Muscle layer of duodenum (tissue), 2 donors: ENCODE results near the gene KCNK17.

Source experiments
- H3K27ac ChIP-seq: one replicate; pipeline ENCODE4 v1.7.0; 2013; ENCODE audit warnings: mild to moderate bottlenecking, low read length
- H3K27me3 ChIP-seq: one replicate; pipeline ENCODE4 v1.7.0; 2013; ENCODE audit warnings: low read depth, mild to moderate bottlenecking, control low read depth, low read length
- H3K36me3 ChIP-seq, 2 donors: one replicate each; pipeline ENCODE4 v1.7.0; 2013; ENCODE audit warnings: low read length in 2 of 2, control low read depth in 1 of 2, mild to moderate bottlenecking in 1 of 2; ENCODE audit not compliant: insufficient read depth in 2 of 2, control insufficient read depth in 1 of 2
- H3K4me1 ChIP-seq, 2 donors: one replicate each; pipeline ENCODE4 v1.7.0; 2013; ENCODE audit warnings: low read length in 2 of 2, mild to moderate bottlenecking in 2 of 2, control low read depth in 1 of 2, moderate library complexity in 1 of 2; ENCODE audit not compliant: insufficient read depth in 2 of 2, control insufficient read depth in 1 of 2
- H3K4me3 ChIP-seq, 2 donors: one replicate each; pipeline ENCODE4 v1.7.0; 2013; ENCODE audit warnings: low read length in 2 of 2, low read depth in 1 of 2, mild to moderate bottlenecking in 1 of 2
- H3K9me3 ChIP-seq, 2 donors: one replicate each; pipeline ENCODE4 v1.7.0; 2013; ENCODE audit warnings: low read length in 2 of 2, control low read depth in 1 of 2, mild to moderate bottlenecking in 1 of 2; ENCODE audit not compliant: control insufficient read depth in 1 of 2
- donor health status: healthy.

KCNK17 gene

DNA sequence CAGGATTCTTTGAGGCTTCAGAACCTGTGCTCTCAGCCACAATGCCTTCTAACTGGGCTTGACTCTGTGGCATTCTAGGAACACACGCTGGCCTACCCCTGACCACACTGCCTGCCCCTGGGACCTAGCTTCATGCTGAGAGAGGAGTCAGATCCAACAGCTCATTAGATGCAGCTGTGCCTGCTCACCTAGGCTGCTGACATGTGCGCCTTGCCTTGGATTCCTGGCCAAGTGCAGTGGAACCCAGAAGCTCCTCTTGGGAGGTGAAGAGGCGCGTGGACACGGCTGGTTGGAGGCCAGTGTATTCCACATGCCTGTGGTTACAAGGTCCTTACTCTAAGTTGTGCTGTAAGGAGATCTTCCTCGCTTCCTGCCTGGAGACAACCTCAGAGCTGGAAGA lies 33.0 kb upstream of the KCNK17 start:
- Histone ChIP-seq H3K36me3 (no peaks in the 10 kb centered on the region), H3K27ac (no peak overlapping the region), H3K27me3 (no peaks in the 10 kb centered on the region), H3K4me1 (no peaks in the 10 kb centered on the region), H3K9me3 (no peaks in the 10 kb centered on the region), H3K4me3 (no peak overlapping the region)

DNA sequence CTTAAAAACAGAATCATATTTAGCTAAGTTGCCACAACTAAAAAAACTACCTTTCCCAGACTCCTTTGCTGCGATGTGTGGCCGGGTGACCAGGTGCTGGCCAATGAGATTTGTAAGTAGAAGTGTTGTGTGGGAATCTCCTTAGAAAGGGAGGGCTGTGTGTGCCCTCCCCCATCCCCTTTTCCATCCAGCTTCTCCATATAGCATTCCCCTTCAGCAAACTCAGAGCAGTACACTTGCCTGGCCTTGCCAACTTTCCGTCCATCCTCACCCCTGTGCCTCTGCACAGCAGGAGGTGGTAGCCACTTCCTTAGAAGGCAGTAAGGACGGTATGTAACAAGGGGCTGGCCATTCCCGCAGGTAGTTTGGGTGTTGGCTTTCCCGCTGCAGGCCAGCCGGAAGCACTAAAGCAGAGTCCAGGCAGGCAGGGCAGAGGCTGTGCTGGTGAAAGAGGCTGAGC lies 30.6 kb upstream of the KCNK17 start:
- Histone ChIP-seq H3K27me3 (no peaks in the 10 kb centered on the region), H3K36me3 (no peaks in the 10 kb centered on the region), H3K9me3 (no peaks in the 10 kb centered on the region), H3K4me1 (peaks cover 0 to 6% of the 10 kb centered on the region in 2 donors), H3K4me3 (no peak overlapping the region), H3K27ac (no peak overlapping the region)

DNA sequence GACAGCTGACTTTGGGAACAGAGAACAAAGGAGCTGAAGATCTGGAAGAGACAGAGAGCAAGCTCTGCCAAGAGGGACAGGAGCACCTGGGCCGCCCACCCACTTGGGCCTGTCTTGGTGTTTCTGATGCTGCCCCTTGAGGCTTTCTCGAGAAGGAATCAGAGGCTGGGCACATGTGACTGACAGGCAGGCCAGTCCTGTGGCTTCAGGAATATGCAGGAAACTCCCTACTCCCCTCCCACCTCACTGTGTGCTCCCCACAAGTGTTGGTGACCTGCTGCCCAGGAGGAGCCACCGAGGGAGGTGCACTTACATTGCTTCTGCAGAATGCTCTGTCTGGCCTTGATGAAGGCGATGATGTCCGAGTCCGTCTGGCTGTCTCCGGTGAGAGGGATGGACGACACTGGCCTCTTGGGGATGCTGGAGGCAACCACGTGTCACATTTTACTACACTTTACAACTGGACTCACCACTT lies 29.2 kb upstream of the KCNK17 start:
- H3K4me1 ChIP-seq, result peaks cover 0 to 13% of the 10 kb centered on the region in 2 donors
- no peak overlapping the region for H3K27ac ChIP-seq
- H3K9me3 ChIP-seq, result no peaks in the 10 kb centered on the region
- H3K4me3 ChIP-seq, result no peak overlapping the region
- no peaks in the 10 kb centered on the region for H3K27me3 ChIP-seq
- H3K36me3 ChIP-seq, result no peaks in the 10 kb centered on the region

DNA sequence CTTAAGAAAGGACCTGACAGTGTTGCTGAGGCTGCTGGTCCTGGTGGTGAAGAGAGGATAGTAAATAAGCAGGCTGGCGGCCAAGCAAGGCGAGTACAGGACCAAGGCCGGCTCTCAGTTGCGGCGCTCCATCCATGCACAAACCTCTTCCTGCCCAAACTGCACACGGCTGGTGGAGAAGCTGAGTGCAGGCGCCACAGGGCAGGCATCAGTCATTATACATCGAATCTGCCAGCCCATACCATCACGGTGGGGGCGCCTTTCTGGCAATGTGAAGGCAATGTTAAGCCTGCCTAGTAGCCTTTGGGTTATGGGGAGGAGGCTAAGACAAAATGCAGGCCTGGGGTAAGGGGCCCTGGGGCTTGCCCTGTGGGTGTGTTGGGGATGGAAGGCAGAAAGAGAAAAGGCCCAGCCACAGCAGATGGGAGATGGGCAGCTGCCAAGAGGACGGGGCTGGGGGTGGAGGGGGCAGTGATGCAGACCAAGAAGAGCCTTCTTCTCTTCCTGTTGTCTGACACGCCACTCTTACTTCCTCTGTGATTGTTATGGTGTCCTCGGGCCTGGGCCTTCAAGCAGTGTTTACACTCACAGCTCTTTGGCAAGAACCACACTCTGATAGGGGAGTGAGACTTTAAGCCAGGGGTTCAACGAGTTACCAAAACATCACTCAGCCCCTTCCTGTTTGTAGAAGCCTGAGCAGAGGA lies 28.6 kb upstream of the KCNK17 start:
- Histone ChIP-seq H3K27me3 (no peaks in the 10 kb centered on the region), H3K27ac (no peak overlapping the region), H3K4me3 (no peak overlapping the region), H3K4me1 (peaks cover 0 to 13% of the 10 kb centered on the region in 2 donors), H3K9me3 (no peaks in the 10 kb centered on the region), H3K36me3 (no peaks in the 10 kb centered on the region)

DNA sequence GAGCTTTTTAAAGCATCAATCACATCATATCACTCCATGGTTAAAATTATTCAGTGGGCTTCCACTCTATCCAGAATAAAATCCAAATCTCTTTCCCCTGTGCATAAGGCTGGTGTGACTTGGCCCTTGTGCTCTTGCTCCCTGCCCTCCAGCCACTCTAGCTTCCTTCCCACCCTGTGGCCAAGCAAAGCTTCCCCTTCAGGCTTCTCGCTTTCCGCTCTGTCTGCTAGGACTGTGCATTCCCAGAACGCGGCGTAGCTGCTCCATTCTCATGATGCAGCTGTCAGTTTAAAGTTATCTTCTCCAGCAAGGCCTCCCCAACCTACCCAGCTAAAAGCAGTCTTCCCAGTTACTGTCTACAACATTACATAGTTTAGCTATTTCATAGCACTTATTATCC lies 27.7 kb upstream of the KCNK17 start:
- no peaks in the 10 kb centered on the region for H3K36me3 ChIP-seq
- peaks cover 0 to 13% of the 10 kb centered on the region in 2 donors for H3K4me1 ChIP-seq
- no peaks in the 10 kb centered on the region for H3K27me3 ChIP-seq
- no peak overlapping the region for H3K4me3 ChIP-seq
- H3K27ac ChIP-seq, result no peak overlapping the region
- no peaks in the 10 kb centered on the region for H3K9me3 ChIP-seq

DNA sequence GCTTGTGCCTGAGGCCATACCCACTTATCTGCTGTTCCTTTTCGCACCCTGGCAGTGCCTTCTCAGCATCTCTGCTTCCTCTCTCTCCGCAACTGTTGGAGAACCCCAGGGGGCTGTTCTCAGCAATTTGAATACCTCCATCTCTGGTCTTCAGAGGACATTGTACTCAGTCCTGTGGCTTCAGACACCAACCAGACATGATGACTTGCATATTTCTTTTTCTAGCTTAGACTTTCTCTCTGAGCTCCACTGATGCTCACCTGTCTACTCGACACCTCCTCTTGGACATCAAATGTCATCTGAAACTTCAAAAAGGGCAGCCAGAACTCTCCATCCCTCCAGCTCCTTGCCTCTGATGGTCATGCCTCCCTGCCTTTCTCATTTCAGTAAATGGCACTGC lies 27.1 kb upstream of the KCNK17 start:
- Histone ChIP-seq H3K4me3 (no peak overlapping the region), H3K27ac (no peak overlapping the region), H3K9me3 (no peaks in the 10 kb centered on the region), H3K4me1 (peaks cover 0 to 13% of the 10 kb centered on the region in 2 donors), H3K36me3 (no peaks in the 10 kb centered on the region), H3K27me3 (no peaks in the 10 kb centered on the region)

DNA sequence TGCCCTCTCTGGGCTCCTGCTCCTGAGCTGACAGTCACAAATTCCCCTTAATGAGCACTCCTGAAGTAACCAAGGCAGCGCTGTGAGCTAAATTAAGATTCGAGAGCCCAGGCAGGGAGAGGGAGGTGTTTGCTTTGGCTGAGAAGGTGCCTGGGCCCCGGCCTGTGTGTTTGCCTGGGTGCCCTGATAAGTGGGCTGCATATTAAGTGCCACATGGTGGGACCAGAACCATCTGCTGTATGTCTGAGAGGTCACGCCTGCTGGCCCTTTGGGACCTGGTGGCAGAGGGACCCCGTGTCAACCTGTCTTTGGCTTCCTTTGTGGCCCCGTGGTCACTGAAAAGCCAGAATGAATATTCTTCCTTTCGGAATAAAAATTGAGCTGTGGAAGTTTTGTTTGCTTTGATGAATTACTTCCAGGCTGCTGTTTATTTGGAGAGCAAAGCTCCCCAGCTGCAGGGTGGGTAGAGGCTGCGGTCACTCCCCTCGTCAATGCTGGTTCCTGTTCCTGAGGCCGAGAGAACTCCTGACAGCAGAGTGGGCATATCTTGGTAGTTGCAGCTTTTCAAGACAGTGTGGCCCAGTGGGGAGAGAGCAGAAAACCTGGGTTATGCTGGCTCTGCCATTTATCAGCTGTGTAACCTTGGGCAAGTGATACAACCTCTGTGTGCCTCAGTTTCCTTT lies 25.8 kb upstream of the KCNK17 start:
- H3K9me3 ChIP-seq, result no peaks in the 10 kb centered on the region
- H3K4me3 ChIP-seq, result no peak overlapping the region
- no peak overlapping the region for H3K27ac ChIP-seq
- no peaks in the 10 kb centered on the region for H3K27me3 ChIP-seq
- H3K4me1 ChIP-seq, result peaks cover 0 to 13% of the 10 kb centered on the region in 2 donors
- H3K36me3 ChIP-seq, result no peaks in the 10 kb centered on the region

DNA sequence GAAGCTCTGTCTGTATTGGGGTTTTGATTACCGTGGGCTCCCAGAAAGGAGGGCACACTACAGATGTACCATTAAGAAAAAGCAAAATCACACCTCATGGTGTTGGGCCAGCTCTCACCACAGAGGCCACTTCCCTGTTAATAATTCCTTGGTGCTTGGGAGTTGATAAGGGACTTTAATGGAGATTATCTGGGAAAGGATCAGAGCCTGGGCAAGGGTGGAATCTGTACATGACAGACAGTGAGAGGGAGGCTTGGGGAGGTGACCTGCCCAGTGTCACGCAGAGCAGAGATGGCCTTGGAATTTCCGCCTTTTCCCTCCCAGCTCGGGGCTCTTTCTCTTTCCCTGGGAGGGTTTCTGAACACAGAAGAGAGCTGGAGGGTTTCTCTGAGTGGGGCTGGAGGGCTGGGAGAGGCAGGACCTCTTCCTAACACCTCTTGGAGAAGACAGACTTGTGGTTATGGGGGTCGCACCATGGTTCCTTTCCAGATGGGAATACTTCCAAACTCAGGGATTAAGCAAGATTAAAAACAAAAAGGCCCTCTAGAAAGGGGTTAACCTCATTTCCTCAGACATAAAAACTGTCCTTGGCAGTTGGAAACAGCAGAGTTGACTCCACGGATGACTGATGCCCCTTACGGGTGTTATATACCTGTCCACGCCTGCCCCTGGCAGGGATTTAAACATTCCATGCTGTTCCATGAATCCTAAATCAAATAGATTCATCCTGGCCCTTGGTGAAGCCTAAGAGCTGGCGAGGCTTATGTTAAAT lies 25.1 kb upstream of the KCNK17 start:
- Histone ChIP-seq H3K4me1 (peaks cover 0 to 13% of the 10 kb centered on the region in 2 donors), H3K27me3 (no peaks in the 10 kb centered on the region), H3K27ac (no peak overlapping the region), H3K36me3 (no peaks in the 10 kb centered on the region), H3K4me3 (no peak overlapping the region), H3K9me3 (no peaks in the 10 kb centered on the region)

DNA sequence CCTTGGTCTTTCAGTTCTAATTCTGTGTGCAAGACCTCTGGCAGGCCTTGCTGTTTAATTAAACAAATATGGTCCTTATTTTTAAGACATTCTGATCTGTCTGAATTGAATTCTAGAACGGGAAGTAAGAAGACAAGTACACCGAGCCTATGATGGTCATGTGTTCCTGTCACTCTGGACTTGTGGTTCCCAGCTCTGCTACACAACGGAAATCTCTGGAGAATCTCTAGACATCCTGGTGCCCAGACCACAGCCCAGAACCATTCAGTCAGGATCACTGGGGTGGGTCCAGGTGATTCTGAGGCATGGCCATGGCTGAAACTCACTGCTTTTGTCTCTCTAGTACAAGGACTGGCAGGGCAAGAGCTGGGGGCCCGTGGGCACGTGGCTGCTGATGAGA lies 24.2 kb upstream of the KCNK17 start:
- H3K4me1 ChIP-seq, result peaks cover 0 to 13% of the 10 kb centered on the region in 2 donors
- H3K4me3 ChIP-seq, result no peak overlapping the region
- no peak overlapping the region for H3K27ac ChIP-seq
- no peaks in the 10 kb centered on the region for H3K27me3 ChIP-seq
- H3K9me3 ChIP-seq, result no peaks in the 10 kb centered on the region
- no peaks in the 10 kb centered on the region for H3K36me3 ChIP-seq

DNA sequence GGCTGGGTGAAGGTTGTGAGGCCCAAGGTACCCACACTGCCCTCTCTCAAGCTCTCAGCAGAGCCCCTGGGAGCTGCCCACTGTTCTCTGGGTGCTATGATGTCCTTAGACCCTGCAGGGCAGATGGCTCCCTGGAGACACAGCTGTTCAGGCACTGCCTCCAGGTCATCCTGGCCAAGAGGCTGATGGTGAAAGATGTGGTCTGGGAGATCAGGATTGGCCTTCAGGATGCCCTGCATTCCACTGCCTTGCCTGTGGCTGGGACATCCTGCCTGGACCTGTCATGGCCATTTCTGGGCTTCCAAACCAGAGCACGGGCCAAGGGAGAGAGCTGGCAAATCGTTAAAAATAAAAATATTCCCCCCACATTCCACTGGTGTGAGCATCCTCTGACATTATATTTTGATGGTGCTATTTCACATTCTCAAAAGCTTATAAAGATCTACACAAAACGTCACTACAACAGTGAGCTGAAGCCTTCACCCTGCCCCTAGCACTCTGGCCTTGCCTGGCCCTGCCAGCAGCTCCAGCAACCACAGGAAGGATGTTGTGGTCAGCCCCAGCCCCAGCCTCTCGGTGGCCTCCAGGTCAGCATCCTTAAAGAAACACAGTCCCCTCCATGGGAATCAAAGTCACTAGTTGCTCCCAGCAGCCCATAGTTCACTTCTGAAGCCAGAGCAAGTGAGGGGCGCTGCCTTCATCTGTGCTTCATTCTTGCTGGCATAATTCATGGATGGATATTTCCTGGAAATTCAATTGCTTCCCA lies 21.7 kb upstream of the KCNK17 start:
- Histone ChIP-seq H3K27me3 (no peaks in the 10 kb centered on the region), H3K9me3 (no peaks in the 10 kb centered on the region), H3K36me3 (no peaks in the 10 kb centered on the region), H3K27ac (no peak overlapping the region), H3K4me3 (no peak overlapping the region), H3K4me1 (peaks cover 0 to 13% of the 10 kb centered on the region in 2 donors)
